Measurements from ENCODE around the gene ARMH3.

The ARMH3 gene

GRCh38 chr10:101875068-101875688, 180.8 kb downstream of the ARMH3 start:
- TF ChIP-seq CTCF (IDR thresholded peaks at IDR 0.05) (no peak), ZFX (IDR thresholded peaks at IDR 0.05; ENCODE audit: borderline replicate concordance) (no peak)
- no peak overlapping the region for H3K27ac ChIP-seq

GRCh38 chr10:101874252-101874651, 181.7 kb downstream of the ARMH3 start:
- TF ChIP-seq ZFX (IDR thresholded peaks at IDR 0.05; ENCODE audit: borderline replicate concordance) (no peak), CTCF (IDR thresholded peaks at IDR 0.05) (no peak)
- H3K27ac ChIP-seq: no peak overlapping the region

- TF ChIP-seq CTCF (IDR thresholded peaks at IDR 0.05) (no peak), ZFX (IDR thresholded peaks at IDR 0.05; ENCODE audit: borderline replicate concordance) (no peak)
- no peak overlapping the region for H3K27ac ChIP-seq
These were observed 188.0 kb downstream of the ARMH3 start for GRCh38 chr10:101867931-101868330.

- TF ChIP-seq ZFX (IDR thresholded peaks at IDR 0.05; ENCODE audit: borderline replicate concordance): no peak
- no peak for TF ChIP-seq CTCF (IDR thresholded peaks at IDR 0.05)
- H3K27ac ChIP-seq: no peak overlapping the region
These were observed 196.4 kb downstream of the ARMH3 start for GRCh38 chr10:101859530-101859929.

- H3K27ac ChIP-seq: no peak overlapping the region
- no peak for TF ChIP-seq CTCF (IDR thresholded peaks at IDR 0.05)
These were observed 197.1 kb downstream of the ARMH3 start for GRCh38 chr10:101858723-101859500.

GRCh38 chr10:101857802-101858476, 198.0 kb downstream of the ARMH3 start:
- no peak for TF ChIP-seq CTCF (IDR thresholded peaks at IDR 0.05)
- TF ChIP-seq ZFX (IDR thresholded peaks at IDR 0.05; ENCODE audit: borderline replicate concordance): no peak
- H3K27ac ChIP-seq: no peak overlapping the region

GRCh38 chr10:101856626-101857025, 199.3 kb downstream of the ARMH3 start:
- H3K27ac ChIP-seq: no peak overlapping the region
- no peak for TF ChIP-seq CTCF (IDR thresholded peaks at IDR 0.05)
- no peak for TF ChIP-seq ZFX (IDR thresholded peaks at IDR 0.05; ENCODE audit: borderline replicate concordance)

Measured in 22Rv1 (cell line).